Measurements from ENCODE around the gene XYLT2. TPM values are rescaled to one million over a fixed set of nuclear protein-coding genes. Genes with fewer than 3 reads are reported as not detected.
"Not testable (repeated sequence)": the region's sequence is repeated elsewhere in the genome, so short reads cannot be mapped to it uniquely, and the experiment has no call there.

XYLT2 gene
- total and polyA plus RNA-seq, 2 donors: 16.2 to 19.5 TPM

GRCh38 chr17:50399591-50399990 lies 53.7 kb downstream of the XYLT2 start:
- H3K4me3 ChIP-seq (ENCODE audit: low read length in 2 of 2); DNase-seq (ENCODE audit: low read depth in 6 of 9, low spot score in 9 of 9); H3K27ac ChIP-seq (ENCODE audit: low read depth in 1 of 2, low read length in 1 of 2); H3K36me3 ChIP-seq (ENCODE audit: control insufficient read depth in 2 of 2, insufficient read depth in 2 of 2, low read length in 1 of 2); H3K27me3 ChIP-seq (ENCODE audit: control insufficient read depth in 2 of 2, insufficient read depth in 1 of 2, low read length in 1 of 2); H3K9me3 ChIP-seq (ENCODE audit: control insufficient read depth in 2 of 2, insufficient read depth in 1 of 2, low read length in 1 of 2): not testable (repeated sequence)
- peaks cover 8 to 19% of the 10 kb centered on the region in 2 donors for H3K4me1 ChIP-seq (ENCODE audit: control insufficient read depth in 2 of 2, insufficient read depth in 2 of 2, low read length in 2 of 2)
- WGBS: 96% methylated on average over 8 of the region's 8 CpGs

- not testable (repeated sequence) for H3K27me3 ChIP-seq (ENCODE audit: control insufficient read depth in 2 of 2, insufficient read depth in 1 of 2, low read length in 1 of 2); H3K4me3 ChIP-seq (ENCODE audit: low read length in 2 of 2); H3K4me1 ChIP-seq (ENCODE audit: control insufficient read depth in 2 of 2, insufficient read depth in 2 of 2, low read length in 2 of 2); H3K9me3 ChIP-seq (ENCODE audit: control insufficient read depth in 2 of 2, insufficient read depth in 1 of 2, low read length in 1 of 2); H3K36me3 ChIP-seq (ENCODE audit: control insufficient read depth in 2 of 2, insufficient read depth in 2 of 2, low read length in 1 of 2); DNase-seq (ENCODE audit: low read depth in 6 of 9, low spot score in 9 of 9); H3K27ac ChIP-seq (ENCODE audit: low read depth in 1 of 2, low read length in 1 of 2)
- 95% methylated on average over 4 of the region's 4 CpGs for WGBS
Measured at GRCh38 chr17:50405351-50405750, 59.4 kb downstream of the XYLT2 start.

- Histone ChIP-seq H3K27me3 (ENCODE audit: control insufficient read depth in 2 of 2, insufficient read depth in 1 of 2, low read length in 1 of 2) (peaks cover 0 to 3% of the 10 kb centered on the region in 2 donors), H3K36me3 (ENCODE audit: control insufficient read depth in 2 of 2, insufficient read depth in 2 of 2, low read length in 1 of 2) (no peaks in the 10 kb centered on the region), H3K4me1 (ENCODE audit: control insufficient read depth in 2 of 2, insufficient read depth in 2 of 2, low read length in 2 of 2) (no peaks in the 10 kb centered on the region), H3K4me3 (ENCODE audit: low read length in 2 of 2) (no peak overlapping the region), H3K27ac (ENCODE audit: low read depth in 1 of 2, low read length in 1 of 2) (no peak overlapping the region), H3K9me3 (ENCODE audit: control insufficient read depth in 2 of 2, insufficient read depth in 1 of 2, low read length in 1 of 2) (no peaks in the 10 kb centered on the region)
- DNase-seq (ENCODE audit: low read depth in 6 of 9, low spot score in 9 of 9): no peak
- 90% methylated on average over 5 of the region's 5 CpGs for WGBS
Measured at GRCh38 chr17:50406578-50406977, 60.7 kb downstream of the XYLT2 start.

GRCh38 chr17:50407921-50408320 lies 62.0 kb downstream of the XYLT2 start:
- Histone ChIP-seq H3K9me3 (ENCODE audit: control insufficient read depth in 2 of 2, insufficient read depth in 1 of 2, low read length in 1 of 2) (no peaks in the 10 kb centered on the region), H3K4me1 (ENCODE audit: control insufficient read depth in 2 of 2, insufficient read depth in 2 of 2, low read length in 2 of 2) (no peaks in the 10 kb centered on the region), H3K27ac (ENCODE audit: low read depth in 1 of 2, low read length in 1 of 2) (no peak overlapping the region), H3K27me3 (ENCODE audit: control insufficient read depth in 2 of 2, insufficient read depth in 1 of 2, low read length in 1 of 2) (peaks cover 0 to 5% of the 10 kb centered on the region in 2 donors), H3K4me3 (ENCODE audit: low read length in 2 of 2) (no peak overlapping the region), H3K36me3 (ENCODE audit: control insufficient read depth in 2 of 2, insufficient read depth in 2 of 2, low read length in 1 of 2) (no peaks in the 10 kb centered on the region)
- 72% methylated on average over 4 of the region's 4 CpGs for WGBS
- DNase-seq (ENCODE audit: low read depth in 6 of 9, low spot score in 9 of 9): no peak

Other genes starting within 250 kb of the XYLT2 start
- gene SAMD14, start 216.0 kb upstream of the XYLT2 start, total RNA-seq: 0.42 TPM
- 0.62 TPM for gene SAMD14, start 216.0 kb upstream of the XYLT2 start, polyA plus RNA-seq
- 26.8 TPM for gene PPP1R9B, start 195.4 kb upstream of the XYLT2 start, total RNA-seq
- gene PPP1R9B, start 195.4 kb upstream of the XYLT2 start, polyA plus RNA-seq: 47.9 TPM
- 1.7 TPM for gene SGCA, start 180.1 kb upstream of the XYLT2 start, total RNA-seq
- gene SGCA, start 180.1 kb upstream of the XYLT2 start, polyA plus RNA-seq: 5.4 TPM
- gene COL1A1, start 144.5 kb upstream of the XYLT2 start, total RNA-seq: 29.5 TPM
- gene COL1A1, start 144.5 kb upstream of the XYLT2 start, polyA plus RNA-seq: 14.4 TPM
- 0.09 TPM for gene TMEM92, start 71.7 kb upstream of the XYLT2 start, total RNA-seq
- 0.09 TPM for gene TMEM92, start 71.7 kb upstream of the XYLT2 start, polyA plus RNA-seq
- gene MRPL27, start 27.1 kb downstream of the XYLT2 start, total RNA-seq: 69.2 TPM
- gene MRPL27, start 27.1 kb downstream of the XYLT2 start, polyA plus RNA-seq: 85.9 TPM
- gene EME1, start 27.1 kb downstream of the XYLT2 start, total RNA-seq: 7.7 TPM
- 1.4 TPM for gene EME1, start 27.1 kb downstream of the XYLT2 start, polyA plus RNA-seq
- 38.7 TPM for gene LRRC59, start 51.4 kb downstream of the XYLT2 start, total RNA-seq
- 27.8 TPM for gene LRRC59, start 51.4 kb downstream of the XYLT2 start, polyA plus RNA-seq
- gene ACSF2, start 80.1 kb downstream of the XYLT2 start, total RNA-seq: 13.4 TPM
- 41.6 TPM for gene ACSF2, start 80.1 kb downstream of the XYLT2 start, polyA plus RNA-seq
- gene CHAD, start 122.8 kb downstream of the XYLT2 start, total RNA-seq: 0.05 TPM
- 0.37 TPM for gene CHAD, start 122.8 kb downstream of the XYLT2 start, polyA plus RNA-seq
- gene RSAD1, start 132.7 kb downstream of the XYLT2 start, total RNA-seq: 18.7 TPM
- gene RSAD1, start 132.7 kb downstream of the XYLT2 start, polyA plus RNA-seq: 36.4 TPM
- 1.2 TPM for gene MYCBPAP, start 162.3 kb downstream of the XYLT2 start, total RNA-seq
- gene MYCBPAP, start 162.3 kb downstream of the XYLT2 start, polyA plus RNA-seq: 1.5 TPM
- 2.2 TPM for gene EPN3, start 186.6 kb downstream of the XYLT2 start, total RNA-seq
- 5.3 TPM for gene EPN3, start 186.6 kb downstream of the XYLT2 start, polyA plus RNA-seq
- gene SPATA20, start 201.0 kb downstream of the XYLT2 start, total RNA-seq: 8.0 TPM
- gene SPATA20, start 201.0 kb downstream of the XYLT2 start, polyA plus RNA-seq: 12.4 TPM
- 0.38 TPM for gene CACNA1G, start 214.6 kb downstream of the XYLT2 start, total RNA-seq
- gene CACNA1G, start 214.6 kb downstream of the XYLT2 start, polyA plus RNA-seq: 0.27 TPM